Adrenal gland (tissue), 12 donors: ENCODE measurements around the gene PPAT. TPM values are rescaled to one million over a fixed set of nuclear protein-coding genes. Genes with fewer than 3 reads are reported as not detected.

Experiments
- DNase-seq, 7 donors: peaks; one replicate each; pipeline ENCODE4 v3.0.0-alpha.2; 2019 to 2020
- H3K27ac ChIP-seq, 5 donors: fragments of 200-600 bp; sonication (generic) in 4 of 5; 1 replicate in 3 of 5; 2 replicates in 2 of 5; pipeline versions ENCODE4 v1.5.1 to v1.8.0; 2016 to 2020; ENCODE audit warnings: mild to moderate bottlenecking in 1 of 5
- H3K27me3 ChIP-seq: fragments of 200-600 bp; 2 replicates; pipeline ENCODE4 v1.8.0; 2021
- H3K36me3 ChIP-seq, 2 donors: fragments of 200-600 bp; replicated peaks in 1 of 2; 1 replicate in 1 of 2; 2 replicates in 1 of 2; pipeline versions ENCODE4 v1.5.1 to v1.8.0; 2018 to 2022
- H3K4me1 ChIP-seq, 2 donors: fragments of 200-600 bp; replicated peaks in 1 of 2; 1 replicate in 1 of 2; 2 replicates in 1 of 2; pipeline versions ENCODE4 v1.5.1 to v1.8.0; 2018 to 2021
- H3K4me3 ChIP-seq, 4 donors: fragments of 200-600 bp; sonication (generic) in 3 of 4; one replicate each; pipeline ENCODE4 v1.5.1; 2016 to 2018
- H3K9me3 ChIP-seq, 3 donors: fragments of 200-600 bp; sonication (generic) in 1 of 3; replicated peaks in 1 of 3; 1 replicate in 2 of 3; 2 replicates in 1 of 3; pipeline versions ENCODE4 v1.5.1 to v1.8.0; 2016 to 2021
- POLR2A ChIP-seq, 2 donors: fragments of 450-650 bp; IDR thresholded peaks; one replicate each; pipeline ENCODE4 v1.6.1; 2017; ENCODE audit warnings: antibody characterized with exemption in 2 of 2, mild to moderate bottlenecking in 2 of 2, moderate library complexity in 1 of 2
- WGBS, 4 donors: extraction: QIAGEN DNeasy Blood & Tissue Kit in 2 of 4; methylation state at CpG; one replicate each; pipeline versions ENCODE4 v1.1.5 to v1.1.7; 2013 to 2017; 5-methylcytosine and 5-hydroxymethylcytosine counted together
- intact Hi-C, 2 donors: fragments of 100-400 bp; cut with DNase I; formaldehyde crosslinking; loops; one replicate each; pipeline versions ENCODE4 v1.14.1 to v1.15.0; 2022 to 2023
- polyA plus RNA-seq, 3 donors: library from polyadenylated mRNA; stranded (reverse); fragments of 200-250 nt in 2 of 3; fragments of 350-450 nt in 1 of 3; fragmentation: Illumina TruSeq in 1 of 3; extraction: RNeasy Lipid Tissue Mini Kit (QIAGEN cat#74804) in 1 of 3; gene quantifications; one replicate each; pipeline ENCODE4 v1.2.3, GENCODE V29; 2013 to 2014
- total RNA-seq, 9 donors: library from RNA; depleted of rRNA in 4 of 9; stranded (reverse); fragments of >200 nt in 4 of 9; fragments of 120-200 nt in 1 of 9; fragmentation: NEBNext Ultra II Directional in 1 of 9; extraction: Animal tissue kit (Norgen Biotek cat#: 25700) in 1 of 9; gene quantifications; one replicate each; pipeline versions ENCODE4 v1.1.0 to v1.2.4, GENCODE V29; 2013 to 2023
- TF ChIP-seq, protein P1 (sequence below), 6 experiments: fragments of 450-650 bp in 4 of 6; fragments of 200-600 bp in 2 of 6; sonication (generic) in 1 of 6; IDR thresholded peaks; 1 replicate in 5 of 6; 2 replicates in 1 of 6; pipeline versions ENCODE4 v1.5.1 to v1.8.0; 2016 to 2021; ENCODE audit warnings: antibody characterized with exemption in 6 of 6, mild to moderate bottlenecking in 2 of 6, moderate library complexity in 1 of 6
- donor health status: healthy with polysubstance abuse.
- donor health status: Bipolar disorder and iron deficiency.
- donor health status: DM: yes; HTN: yes; CAD: no.
- donor health status: DM: no; HTN: no; CAD: no.
- donor health status: DM: no; HTN: no; CAD: no.
- donor health status: DM: yes; HTN: yes; CAD: no.

The PPAT gene
- total and polyA plus RNA-seq, 12 donors: 1.8 to 19.9 (median 11.5) TPM

- TF ChIP-seq, protein P1, sequence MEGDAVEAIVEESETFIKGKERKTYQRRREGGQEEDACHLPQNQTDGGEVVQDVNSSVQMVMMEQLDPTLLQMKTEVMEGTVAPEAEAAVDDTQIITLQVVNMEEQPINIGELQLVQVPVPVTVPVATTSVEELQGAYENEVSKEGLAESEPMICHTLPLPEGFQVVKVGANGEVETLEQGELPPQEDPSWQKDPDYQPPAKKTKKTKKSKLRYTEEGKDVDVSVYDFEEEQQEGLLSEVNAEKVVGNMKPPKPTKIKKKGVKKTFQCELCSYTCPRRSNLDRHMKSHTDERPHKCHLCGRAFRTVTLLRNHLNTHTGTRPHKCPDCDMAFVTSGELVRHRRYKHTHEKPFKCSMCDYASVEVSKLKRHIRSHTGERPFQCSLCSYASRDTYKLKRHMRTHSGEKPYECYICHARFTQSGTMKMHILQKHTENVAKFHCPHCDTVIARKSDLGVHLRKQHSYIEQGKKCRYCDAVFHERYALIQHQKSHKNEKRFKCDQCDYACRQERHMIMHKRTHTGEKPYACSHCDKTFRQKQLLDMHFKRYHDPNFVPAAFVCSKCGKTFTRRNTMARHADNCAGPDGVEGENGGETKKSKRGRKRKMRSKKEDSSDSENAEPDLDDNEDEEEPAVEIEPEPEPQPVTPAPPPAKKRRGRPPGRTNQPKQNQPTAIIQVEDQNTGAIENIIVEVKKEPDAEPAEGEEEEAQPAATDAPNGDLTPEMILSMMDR (IDR thresholded peaks at IDR 0.05): no peak
- no peak for TF ChIP-seq POLR2A (IDR thresholded peaks at IDR 0.05)
- H3K27me3 ChIP-seq: no peaks in the 10 kb centered on the region
- H3K4me3 ChIP-seq: no peak overlapping the region
- H3K36me3 ChIP-seq: no peaks in the 10 kb centered on the region
- DNase-seq: no peak
- H3K27ac ChIP-seq: no peak overlapping the region
- 72 to 83% (median 81%) methylated on average over 5 of the region's 5 CpGs for WGBS, 4 donors
- peaks cover 7 to 10% of the 10 kb centered on the region in 2 donors for H3K4me1 ChIP-seq
- no peaks in the 10 kb centered on the region for H3K9me3 ChIP-seq
- intact Hi-C loops: loop anchor here in 1 of 2 donors (10.0 kb wide), 1 partner anchor 121 kb away; no protein-coding TSS in a partner anchor
These were observed 11.2 kb downstream of the PPAT start for GRCh38 chr4:56424176-56424575.

GRCh38 chr4:56417396-56417795 lies 18.0 kb downstream of the PPAT start:
- Histone ChIP-seq H3K36me3 (no peaks in the 10 kb centered on the region), H3K4me1 (no peaks in the 10 kb centered on the region), H3K27ac (no peak overlapping the region), H3K9me3 (no peaks in the 10 kb centered on the region), H3K4me3 (no peak overlapping the region), H3K27me3 (no peaks in the 10 kb centered on the region)
- no peak for TF ChIP-seq POLR2A (IDR thresholded peaks at IDR 0.05)
- TF ChIP-seq, protein P1 (IDR thresholded peaks at IDR 0.05): no peak
- 84 to 92% (median 91%) methylated on average over 3 of the region's 3 CpGs for WGBS, 4 donors
- no peak for DNase-seq
- intact Hi-C loops: no loop called here

DNA sequence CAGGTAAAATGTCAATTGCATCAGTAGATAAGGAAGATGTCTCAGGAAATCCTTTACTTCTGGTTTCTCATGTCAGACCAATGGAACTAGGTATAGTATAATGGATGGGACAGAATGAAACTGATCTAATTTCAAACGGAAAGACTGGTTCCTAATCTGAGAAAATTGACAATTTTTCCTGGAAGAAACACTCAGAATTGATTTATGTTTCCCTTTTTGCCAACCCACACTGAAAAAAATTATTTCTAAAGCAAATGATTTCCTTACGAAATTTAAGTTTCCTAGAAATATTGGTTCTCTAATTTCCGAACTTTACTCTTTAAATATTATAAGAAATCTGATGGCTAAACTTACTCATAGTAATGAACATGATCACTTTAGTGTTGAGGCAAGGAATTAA lies 19.1 kb downstream of the PPAT start:
- Histone ChIP-seq H3K4me3 (no peak overlapping the region), H3K4me1 (peaks cover 0 to under 1% of the 10 kb centered on the region in 2 donors), H3K9me3 (no peaks in the 10 kb centered on the region), H3K36me3 (no peaks in the 10 kb centered on the region), H3K27me3 (no peaks in the 10 kb centered on the region), H3K27ac (no peak overlapping the region)
- TF ChIP-seq POLR2A (IDR thresholded peaks at IDR 0.05): no peak
- TF ChIP-seq, protein P1 (IDR thresholded peaks at IDR 0.05): no peak
- WGBS, 4 donors: 34 to 44% (median 37%) methylated on average over 3 of the region's 3 CpGs
- intact Hi-C loops: no loop called here
- no peak for DNase-seq

GRCh38 chr4:56414135-56414670 lies 21.2 kb downstream of the PPAT start:
- no peak for DNase-seq
- no peaks in the 10 kb centered on the region for H3K27me3 ChIP-seq
- peaks cover 7 to 15% of the 10 kb centered on the region in 2 donors for H3K4me1 ChIP-seq
- H3K4me3 ChIP-seq: no peak overlapping the region
- 85 to 97% (median 91%) methylated on average over 4 of the region's 4 CpGs for WGBS, 4 donors
- intact Hi-C loops: no loop called here
- H3K36me3 ChIP-seq: no peaks in the 10 kb centered on the region
- no peak for TF ChIP-seq POLR2A (IDR thresholded peaks at IDR 0.05)
- TF ChIP-seq, protein P1 (IDR thresholded peaks at IDR 0.05): no peak
- H3K9me3 ChIP-seq: no peaks in the 10 kb centered on the region
- no peak overlapping the region for H3K27ac ChIP-seq
